ENCODE data around the gene SPSB1. TPM values are rescaled to one million over a fixed set of nuclear protein-coding genes. Genes with fewer than 3 reads are reported as not detected.

Gene SPSB1
- total and polyA plus RNA-seq, 10 of the 15 experiments (the other 5 are each of a cell fraction or from before 2014, with no cell fraction given) = 0.02 to 2.0 (median 0.90) TPM; not detected in 1

DNA sequence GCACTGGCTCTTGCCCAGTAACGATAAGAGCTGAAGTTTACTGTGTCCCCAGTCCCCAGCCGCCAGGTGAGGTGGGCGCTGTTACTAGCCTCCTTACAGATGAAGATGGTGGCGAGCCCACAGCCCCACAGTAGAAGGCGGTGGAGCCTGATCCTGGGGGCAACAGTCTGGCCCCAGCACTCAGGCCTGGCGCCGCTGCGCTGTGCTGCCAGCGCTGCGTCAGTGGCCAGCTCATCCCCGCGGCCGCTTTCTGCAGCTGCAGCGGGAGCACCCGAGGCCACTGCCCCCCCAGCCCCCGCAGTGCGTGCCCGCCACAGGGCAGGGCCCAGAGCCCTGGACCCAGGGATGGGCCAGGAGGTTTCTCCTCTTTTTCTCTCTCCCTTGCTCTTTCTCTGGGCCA, 44.8 kb upstream of the SPSB1 start (continued):
- TF ChIP-seq SMAD5 (IDR thresholded peaks at IDR 0.05; ENCODE audit: low read depth) (no peak), ASH2L (IDR thresholded peaks at IDR 0.05; ENCODE audit: borderline replicate concordance, low read depth) (no peak), BRCA1 (IDR thresholded peaks at IDR 0.05; ENCODE audit: low read depth, low read length) (no peak), KLF5 (IDR thresholded peaks at IDR 0.05; ENCODE audit: partially characterized antibody) (no peak), SREBF1 (IDR thresholded peaks at IDR 0.05; ENCODE audit: low read length) (no peak), HDGF (IDR thresholded peaks at IDR 0.05) (no peak)

DNA sequence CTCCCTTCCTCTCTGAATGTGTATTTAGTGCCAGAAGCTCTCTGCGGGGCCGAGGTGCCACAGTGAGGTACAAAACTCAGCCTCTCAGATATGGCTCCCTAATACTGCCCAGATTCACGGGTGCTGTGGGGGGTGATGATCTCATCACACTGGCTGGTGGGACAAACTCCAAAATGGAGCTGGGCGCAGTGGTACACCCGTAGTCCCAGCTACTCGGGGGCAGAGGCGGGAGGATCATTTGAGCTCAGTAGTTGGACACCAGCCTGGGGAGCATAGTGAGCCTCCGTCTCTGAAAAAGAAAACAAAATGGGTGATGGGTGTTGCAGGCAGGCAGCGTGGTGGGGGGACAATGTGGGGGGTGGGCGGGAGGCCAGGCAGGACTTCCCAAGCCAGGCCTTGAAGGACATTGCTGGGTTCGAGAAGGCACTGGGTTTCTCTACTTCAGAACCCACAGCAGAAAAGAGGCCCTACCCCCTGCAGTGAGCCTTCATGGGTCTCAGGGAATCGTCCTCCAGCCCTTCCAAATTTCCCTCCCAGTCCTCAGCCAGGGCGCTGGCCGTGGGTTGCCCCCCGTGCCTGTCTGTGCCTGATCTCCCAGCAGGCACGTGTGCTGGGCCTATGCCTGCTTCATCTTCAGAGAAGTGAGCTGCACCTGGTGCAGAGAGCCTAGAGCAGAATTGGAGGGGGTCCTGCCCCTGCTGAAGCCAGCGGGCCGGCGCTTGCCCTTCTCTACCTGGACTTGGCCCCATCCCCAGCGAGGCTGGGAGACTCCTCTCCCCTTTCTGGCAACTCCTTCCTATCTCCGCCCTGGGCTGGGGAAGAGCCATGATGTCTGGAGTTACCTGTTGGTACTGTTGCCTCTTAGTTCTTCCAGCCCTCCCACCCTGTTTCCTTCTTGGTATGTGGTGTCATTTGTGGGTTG, 44.1 kb upstream of the SPSB1 start:
- ChIA-PET CTCF (interaction anchor here (0.5 to 1.8 kb wide), 3 partner anchors 48 to 122 kb away, joined by 3 to 6 read pairs (median 4); no protein-coding TSS in a partner anchor), POLR2A (interaction anchor here (1.0 kb wide), 1 partner anchor 14 kb away, joined by 3 read pairs; the partner anchor contains the start of gene H6PD), RAD21 (ENCODE audit: unreplicated experiment) (interaction anchor here (1.2 to 1.5 kb wide), 3 partner anchors 14 to 242 kb away, joined by 3 read pairs; partner anchors contain the start of gene H6PD), SMC1A (ENCODE audit: uncharacterized antibody, unreplicated experiment) (interaction anchor here (0.6 kb wide), 1 partner anchor 137 kb away, joined by 4 read pairs; no protein-coding TSS in a partner anchor)
- no peak for ATAC-seq
- Histone ChIP-seq H3K27ac (ENCODE audit: control insufficient read depth, insufficient read depth) (no peak overlapping the region), H2AFZ (ENCODE audit: control insufficient read depth, low read depth, low read length) (no peak overlapping the region), H3K27me3 (replicated peaks in 1 of 2; ENCODE audit: control insufficient read depth in 2 of 2, insufficient read depth in 2 of 2, low read length in 1 of 2) (no peaks in the 10 kb centered on the region), H3K4me3 (no peak overlapping the region), H3K4me2 (ENCODE audit: control insufficient read depth, insufficient read depth) (no peak overlapping the region), H4K20me1 (ENCODE audit: control insufficient read depth, insufficient read depth) (no peaks in the 10 kb centered on the region), H3K79me2 (ENCODE audit: control insufficient read depth, insufficient read depth, low read length) (no peaks in the 10 kb centered on the region), H3K4me1 (ENCODE audit: control insufficient read depth, insufficient read depth, low read length) (no peaks in the 10 kb centered on the region), H3K9ac (ENCODE audit: control insufficient read depth, insufficient read depth, low read length) (no peak overlapping the region), H3K9me3 (replicated peaks; ENCODE audit: control insufficient read depth, insufficient read depth, low read length) (no peaks in the 10 kb centered on the region), H3K36me3 (ENCODE audit: control insufficient read depth in 2 of 2, insufficient read depth in 2 of 2, low read length in 1 of 2) (no peaks in the 10 kb centered on the region)
- no peak for FAIRE-seq
- no peak for DNase-seq (ENCODE audit: low read depth, low spot score)
- intact Hi-C loops (cut with micrococcal nuclease; ENCODE audit: unreplicated experiment) = no loop called here
- in situ Hi-C loops (cut with MboI) = no loop called here
- BruUV-seq (replicated peaks) = no TSS peak
- 81% methylated on average over 20 of the region's 21 CpGs for WGBS (ENCODE audit: insufficient coverage, insufficient replicate concordance, low lambda C conversion rate, missing lambda C conversion rate)
- TF ChIP-seq SMARCA5 (IDR thresholded peaks at IDR 0.05) = no peak
- TF ChIP-seq NFIC (IDR thresholded peaks at IDR 0.05; ENCODE audit: low read depth, low read length) = no peak
- no peak for TF ChIP-seq FOXM1 (IDR thresholded peaks at IDR 0.05; ENCODE audit: low read depth, low read length)
- no peak for TF ChIP-seq SPI1 (IDR thresholded peaks at IDR 0.05; ENCODE audit: borderline replicate concordance, insufficient read depth, low read depth, low read length)
- TF ChIP-seq, protein P1, sequence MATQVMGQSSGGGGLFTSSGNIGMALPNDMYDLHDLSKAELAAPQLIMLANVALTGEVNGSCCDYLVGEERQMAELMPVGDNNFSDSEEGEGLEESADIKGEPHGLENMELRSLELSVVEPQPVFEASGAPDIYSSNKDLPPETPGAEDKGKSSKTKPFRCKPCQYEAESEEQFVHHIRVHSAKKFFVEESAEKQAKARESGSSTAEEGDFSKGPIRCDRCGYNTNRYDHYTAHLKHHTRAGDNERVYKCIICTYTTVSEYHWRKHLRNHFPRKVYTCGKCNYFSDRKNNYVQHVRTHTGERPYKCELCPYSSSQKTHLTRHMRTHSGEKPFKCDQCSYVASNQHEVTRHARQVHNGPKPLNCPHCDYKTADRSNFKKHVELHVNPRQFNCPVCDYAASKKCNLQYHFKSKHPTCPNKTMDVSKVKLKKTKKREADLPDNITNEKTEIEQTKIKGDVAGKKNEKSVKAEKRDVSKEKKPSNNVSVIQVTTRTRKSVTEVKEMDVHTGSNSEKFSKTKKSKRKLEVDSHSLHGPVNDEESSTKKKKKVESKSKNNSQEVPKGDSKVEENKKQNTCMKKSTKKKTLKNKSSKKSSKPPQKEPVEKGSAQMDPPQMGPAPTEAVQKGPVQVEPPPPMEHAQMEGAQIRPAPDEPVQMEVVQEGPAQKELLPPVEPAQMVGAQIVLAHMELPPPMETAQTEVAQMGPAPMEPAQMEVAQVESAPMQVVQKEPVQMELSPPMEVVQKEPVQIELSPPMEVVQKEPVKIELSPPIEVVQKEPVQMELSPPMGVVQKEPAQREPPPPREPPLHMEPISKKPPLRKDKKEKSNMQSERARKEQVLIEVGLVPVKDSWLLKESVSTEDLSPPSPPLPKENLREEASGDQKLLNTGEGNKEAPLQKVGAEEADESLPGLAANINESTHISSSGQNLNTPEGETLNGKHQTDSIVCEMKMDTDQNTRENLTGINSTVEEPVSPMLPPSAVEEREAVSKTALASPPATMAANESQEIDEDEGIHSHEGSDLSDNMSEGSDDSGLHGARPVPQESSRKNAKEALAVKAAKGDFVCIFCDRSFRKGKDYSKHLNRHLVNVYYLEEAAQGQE (IDR thresholded peaks at IDR 0.05; ENCODE audit: low read depth, low read length) = no peak
- TF ChIP-seq SMC3 (IDR thresholded peaks at IDR 0.05; ENCODE audit: borderline replicate concordance, low read length) = no peak
- TF ChIP-seq JUND (IDR thresholded peaks at IDR 0.05; ENCODE audit: low read depth, low read length) = no peak
- no peak for TF ChIP-seq RUNX3 (IDR thresholded peaks at IDR 0.05; ENCODE audit: low read length)
- no peak for TF ChIP-seq NRF1 (conservative IDR thresholded peaks at IDR 0.05; ENCODE audit: low read depth, low read length)
- no peak for TF ChIP-seq NFXL1 (IDR thresholded peaks at IDR 0.05; ENCODE audit: borderline replicate concordance)
- no peak for TF ChIP-seq RB1 (IDR thresholded peaks at IDR 0.05; ENCODE audit: borderline replicate concordance)
- no peak for TF ChIP-seq POU2F2 (IDR thresholded peaks at IDR 0.05; ENCODE audit: borderline replicate concordance, low read depth, low read length)
- no peak for TF ChIP-seq ZSCAN29 (IDR thresholded peaks at IDR 0.05)
- TF ChIP-seq BMI1 (IDR thresholded peaks at IDR 0.05; ENCODE audit: borderline replicate concordance) = no peak
- TF ChIP-seq DPF2 (IDR thresholded peaks at IDR 0.05) = no peak
- no peak for TF ChIP-seq MTA2 (IDR thresholded peaks at IDR 0.05; ENCODE audit: low read depth)

All from GM12878 (cell line).